GM20000 (cell line): ENCODE data around the gene ZNF486.
A peak's percentile ranks its signal among the peaks of the same experiment; 100 is the strongest.
"Not testable (repeated sequence)": the region's sequence is repeated elsewhere in the genome, so short reads cannot be mapped to it uniquely, and the experiment has no call there.

Source experiments
- DNase-seq: peaks from one replicate; pipeline ENCODE4 v3.0.0; 2012; ENCODE audit warnings: low spot score
- CTCF ChIP-seq: IDR thresholded peaks from 2 replicates; pipeline ENCODE4 v1.5.1; 2012; ENCODE audit warnings: mild to moderate bottlenecking, control low read depth; ENCODE audit errors: extremely low read depth, missing control alignments

Gene ZNF486

GRCh38 chr19:20167020-20167644, at the start of gene ZNF486:
ZNF486 (plus strand) TSS chr19:20167214; CDS start chr19:20167331, 117 bp downstream.
- TF ChIP-seq CTCF: no peak
- DNase-seq: peak; percentile 82

- DNase-seq: not testable (repeated sequence)
Observed at GRCh38 chr19:20118064-20118839, 48.8 kb upstream of the ZNF486 start.

GRCh38 chr19:20124879-20125278, 42.1 kb upstream of the ZNF486 start:
- TF ChIP-seq CTCF: no peak
- no peak for DNase-seq

- not testable (repeated sequence) for DNase-seq
Observed at GRCh38 chr19:20132933-20133332, 34.1 kb upstream of the ZNF486 start.

GRCh38 chr19:20137714-20138113, 29.3 kb upstream of the ZNF486 start:
- DNase-seq: not testable (repeated sequence)

- TF ChIP-seq CTCF: no peak
- DNase-seq: no peak
Observed at GRCh38 chr19:20151617-20152145, 15.3 kb upstream of the ZNF486 start.

GRCh38 chr19:20152506-20152905, 14.5 kb upstream of the ZNF486 start:
- not testable (repeated sequence) for DNase-seq

GRCh38 chr19:20153281-20153680, 13.7 kb upstream of the ZNF486 start:
- no peak for DNase-seq
- no peak for TF ChIP-seq CTCF

- TF ChIP-seq CTCF: no peak
- no peak for DNase-seq
Observed at GRCh38 chr19:20154636-20155035, 12.4 kb upstream of the ZNF486 start.
